Stimulated activated naive CD8-positive, alpha-beta T cell treated with anti-CD3 and anti-CD28 coated beads, Interleukin-15, Interleukin-2, amounts not matched to agents 100 ng/mL and 50 ng/mL, for 24 hours (primary cell): ENCODE measurements around the gene HGF.

Source experiments
- H3K27ac Mint-ChIP-seq: one replicate; pipeline ENCODE4 v1.8.0; 2021; ENCODE audit warnings: mild to moderate bottlenecking, mixed read lengths
- H3K27me3 Mint-ChIP-seq: one replicate; pipeline ENCODE4 v1.8.0; 2021; ENCODE audit warnings: mixed read lengths
- H3K36me3 Mint-ChIP-seq: one replicate; pipeline ENCODE4 v1.8.0; 2021; ENCODE audit warnings: low read depth, mixed read lengths
- H3K4me1 Mint-ChIP-seq: one replicate; pipeline ENCODE4 v1.8.0; 2021; ENCODE audit warnings: low read depth, mixed read lengths
- H3K4me3 Mint-ChIP-seq: one replicate; pipeline ENCODE4 v1.8.0; 2021; ENCODE audit warnings: mild to moderate bottlenecking, mixed read lengths
- H3K9me3 Mint-ChIP-seq: one replicate; pipeline ENCODE4 v1.8.0; 2021; ENCODE audit warnings: mixed read lengths

HGF gene

GRCh38 chr7:81688622-81689411, 81.0 kb downstream of the HGF start:
- H3K4me3 Mint-ChIP-seq, result no peak overlapping the region
- H3K4me1 Mint-ChIP-seq, result no peaks in the 10 kb centered on the region
- H3K27ac Mint-ChIP-seq, result no peak overlapping the region
- H3K9me3 Mint-ChIP-seq, result peaks cover 5% of the 10 kb centered on the region
- no peaks in the 10 kb centered on the region for H3K27me3 Mint-ChIP-seq
- no peaks in the 10 kb centered on the region for H3K36me3 Mint-ChIP-seq

GRCh38 chr7:81687062-81687461, 82.8 kb downstream of the HGF start:
- no peak overlapping the region for H3K27ac Mint-ChIP-seq
- H3K4me1 Mint-ChIP-seq, result no peaks in the 10 kb centered on the region
- no peak overlapping the region for H3K4me3 Mint-ChIP-seq
- H3K27me3 Mint-ChIP-seq, result no peaks in the 10 kb centered on the region
- H3K9me3 Mint-ChIP-seq, result peaks cover 5% of the 10 kb centered on the region
- H3K36me3 Mint-ChIP-seq, result no peaks in the 10 kb centered on the region

- no peak overlapping the region for H3K27ac Mint-ChIP-seq
These were observed 84.5 kb downstream of the HGF start for GRCh38 chr7:81685270-81685868.

GRCh38 chr7:81684514-81685269, 85.2 kb downstream of the HGF start:
- Mint-ChIP-seq H3K4me1 (no peaks in the 10 kb centered on the region), H3K9me3 (peaks cover 5% of the 10 kb centered on the region), H3K4me3 (no peak overlapping the region), H3K36me3 (no peaks in the 10 kb centered on the region), H3K27ac (no peak overlapping the region), H3K27me3 (no peaks in the 10 kb centered on the region)

More at GRCh38 chr7:81685270-81685868, 84.5 kb downstream of the HGF start:
- Mint-ChIP-seq H3K4me1 (no peaks in the 10 kb centered on the region), H3K9me3 (peaks cover 5% of the 10 kb centered on the region), H3K4me3 (no peak overlapping the region), H3K27me3 (no peaks in the 10 kb centered on the region), H3K36me3 (no peaks in the 10 kb centered on the region)

- no peak overlapping the region for H3K27ac Mint-ChIP-seq
- H3K4me3 Mint-ChIP-seq, result no peak overlapping the region
- peaks cover 5% of the 10 kb centered on the region for H3K9me3 Mint-ChIP-seq
- no peaks in the 10 kb centered on the region for H3K27me3 Mint-ChIP-seq
- no peaks in the 10 kb centered on the region for H3K4me1 Mint-ChIP-seq
- no peaks in the 10 kb centered on the region for H3K36me3 Mint-ChIP-seq
These were observed 85.8 kb downstream of the HGF start for GRCh38 chr7:81684033-81684432.

DNA sequence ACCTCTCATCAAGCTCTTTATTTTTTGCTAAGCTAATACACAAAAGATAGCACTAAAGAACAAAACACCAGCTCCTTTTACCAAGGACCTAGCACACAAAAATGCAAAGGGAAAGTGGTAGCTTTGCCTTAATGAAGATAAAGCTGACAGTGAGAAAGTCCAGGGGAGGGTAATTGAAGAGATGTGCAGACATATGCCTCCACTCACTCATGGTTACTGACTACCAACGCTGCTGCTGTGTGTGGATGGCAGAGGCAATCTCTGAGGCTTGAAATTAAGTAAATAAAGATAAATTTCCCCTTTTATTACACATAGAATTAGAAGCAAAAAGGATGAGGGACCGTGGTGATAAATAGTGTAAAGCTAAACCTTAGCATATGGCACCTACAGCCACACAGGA, 87.0 kb downstream of the HGF start:
- Mint-ChIP-seq H3K4me3 (no peak overlapping the region), H3K27me3 (no peaks in the 10 kb centered on the region), H3K4me1 (no peaks in the 10 kb centered on the region), H3K9me3 (peaks cover 9% of the 10 kb centered on the region), H3K36me3 (no peaks in the 10 kb centered on the region), H3K27ac (no peak overlapping the region)

DNA sequence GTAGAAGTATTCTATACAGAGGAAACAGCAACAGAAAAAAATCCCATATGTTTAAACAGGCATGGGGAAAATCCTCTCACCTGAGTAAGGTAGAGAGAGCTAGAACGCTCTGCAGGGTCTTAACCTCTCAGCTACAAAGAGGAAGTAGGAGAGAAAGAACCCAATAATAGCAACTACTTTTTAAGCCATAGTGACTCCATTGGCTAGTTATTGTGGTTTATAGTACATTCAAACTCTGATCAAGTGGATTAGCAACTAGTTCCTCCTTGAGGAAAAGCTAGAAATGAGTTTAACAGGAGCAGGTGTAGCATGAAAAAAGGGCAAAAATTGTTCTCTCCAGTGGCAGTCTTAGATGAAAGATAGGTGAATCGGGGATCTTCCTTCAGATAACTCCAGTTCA, 89.7 kb downstream of the HGF start:
- H3K36me3 Mint-ChIP-seq, result no peaks in the 10 kb centered on the region
- no peak overlapping the region for H3K27ac Mint-ChIP-seq
- H3K4me1 Mint-ChIP-seq, result no peaks in the 10 kb centered on the region
- H3K27me3 Mint-ChIP-seq, result no peaks in the 10 kb centered on the region
- H3K4me3 Mint-ChIP-seq, result no peak overlapping the region
- H3K9me3 Mint-ChIP-seq, result peaks cover 6% of the 10 kb centered on the region

- Mint-ChIP-seq H3K4me3 (no peak overlapping the region), H3K27ac (no peak overlapping the region), H3K4me1 (no peaks in the 10 kb centered on the region), H3K36me3 (no peaks in the 10 kb centered on the region), H3K27me3 (no peaks in the 10 kb centered on the region), H3K9me3 (peaks cover 4% of the 10 kb centered on the region)
These were observed 93.0 kb downstream of the HGF start for GRCh38 chr7:81676813-81677212.

DNA sequence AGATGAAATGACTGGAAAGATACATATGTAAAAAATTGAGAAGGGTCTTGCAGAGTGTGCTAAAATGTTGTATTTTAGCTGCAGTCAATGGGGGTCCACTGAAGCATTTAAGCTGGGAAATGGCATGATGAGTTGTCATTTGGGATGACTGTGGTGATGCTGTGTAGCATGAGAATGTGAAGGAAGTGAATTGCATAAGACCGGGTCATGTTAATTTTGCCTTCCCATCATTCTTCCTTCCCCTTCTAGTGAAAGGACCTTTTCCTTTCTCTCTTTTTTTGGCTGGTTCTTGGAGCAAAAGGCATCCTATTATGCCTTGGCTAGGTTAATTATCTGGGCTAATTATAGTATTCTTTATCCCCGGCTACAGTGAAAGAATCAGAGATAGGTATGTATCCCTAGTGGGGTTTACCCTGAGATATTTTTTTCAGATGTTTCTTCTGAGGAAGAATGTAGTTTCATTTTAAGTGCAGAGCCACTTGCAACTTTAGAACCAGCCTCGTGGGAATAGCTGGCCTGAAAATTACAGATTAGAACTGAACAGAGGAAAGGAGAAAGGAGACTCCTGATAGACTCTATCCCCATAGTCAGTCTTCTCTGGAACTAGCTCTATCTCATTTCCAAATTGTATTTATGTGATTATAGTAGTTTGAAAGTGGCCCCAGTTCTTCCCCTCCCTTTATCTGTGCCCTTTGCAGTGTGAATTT, 93.6 kb downstream of the HGF start:
- Mint-ChIP-seq H3K4me1 (no peaks in the 10 kb centered on the region), H3K9me3 (peaks cover 4% of the 10 kb centered on the region), H3K27ac (no peak overlapping the region), H3K36me3 (no peaks in the 10 kb centered on the region), H3K4me3 (no peak overlapping the region), H3K27me3 (no peaks in the 10 kb centered on the region)

- peaks cover 4% of the 10 kb centered on the region for H3K9me3 Mint-ChIP-seq
- no peaks in the 10 kb centered on the region for H3K36me3 Mint-ChIP-seq
- H3K27me3 Mint-ChIP-seq, result no peaks in the 10 kb centered on the region
- no peaks in the 10 kb centered on the region for H3K4me1 Mint-ChIP-seq
- no peak overlapping the region for H3K27ac Mint-ChIP-seq
- H3K4me3 Mint-ChIP-seq, result no peak overlapping the region
These were observed 95.4 kb downstream of the HGF start for GRCh38 chr7:81674431-81674830.

DNA sequence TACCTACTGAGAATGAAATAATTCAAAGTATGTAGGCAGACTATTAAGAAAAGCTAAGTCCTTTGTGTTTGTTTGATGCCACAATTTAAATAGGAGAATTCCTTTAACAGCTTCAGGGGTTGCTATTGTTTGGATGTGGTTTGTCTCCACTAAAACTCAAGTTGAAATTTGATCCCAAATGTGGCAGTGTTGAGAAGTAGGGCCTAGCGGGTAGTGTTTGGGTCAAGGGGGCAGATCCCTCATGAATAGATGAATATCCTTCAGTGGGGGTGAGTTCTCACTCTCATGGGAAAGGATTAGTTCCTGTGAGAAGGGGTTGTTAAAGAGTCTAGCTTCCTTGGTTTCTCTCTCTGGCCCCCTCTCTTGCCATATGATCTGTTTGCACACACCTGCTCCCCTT, 97.0 kb downstream of the HGF start:
- H3K27ac Mint-ChIP-seq, result no peak overlapping the region
- H3K36me3 Mint-ChIP-seq, result no peaks in the 10 kb centered on the region
- no peak overlapping the region for H3K4me3 Mint-ChIP-seq
- H3K27me3 Mint-ChIP-seq, result no peaks in the 10 kb centered on the region
- no peaks in the 10 kb centered on the region for H3K9me3 Mint-ChIP-seq
- H3K4me1 Mint-ChIP-seq, result no peaks in the 10 kb centered on the region

- H3K9me3 Mint-ChIP-seq, result no peaks in the 10 kb centered on the region
- no peaks in the 10 kb centered on the region for H3K36me3 Mint-ChIP-seq
- H3K4me1 Mint-ChIP-seq, result no peaks in the 10 kb centered on the region
- H3K4me3 Mint-ChIP-seq, result no peak overlapping the region
- no peaks in the 10 kb centered on the region for H3K27me3 Mint-ChIP-seq
- H3K27ac Mint-ChIP-seq, result no peak overlapping the region
These were observed 100.3 kb downstream of the HGF start for GRCh38 chr7:81669476-81670105.

DNA sequence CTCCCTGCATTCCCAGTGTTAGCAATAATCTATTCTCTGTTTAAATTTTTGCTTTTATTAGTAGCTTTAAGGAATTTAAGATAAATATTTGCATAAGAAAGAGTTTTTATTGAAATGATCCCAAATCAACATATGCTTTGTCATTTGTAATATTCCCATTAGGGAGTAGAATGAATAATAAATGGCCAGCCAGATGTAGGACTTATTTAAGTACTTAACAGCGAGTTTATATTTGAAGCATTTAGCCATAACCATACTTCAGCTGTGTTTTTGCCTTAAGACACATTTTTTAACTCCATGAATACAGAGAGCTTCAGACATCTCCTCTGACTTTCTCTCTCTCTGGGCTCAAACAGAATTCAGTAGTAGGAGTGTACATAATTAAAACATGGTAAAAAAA, 103.6 kb downstream of the HGF start:
- no peaks in the 10 kb centered on the region for H3K27me3 Mint-ChIP-seq
- no peaks in the 10 kb centered on the region for H3K36me3 Mint-ChIP-seq
- no peaks in the 10 kb centered on the region for H3K4me1 Mint-ChIP-seq
- peaks cover 6% of the 10 kb centered on the region for H3K9me3 Mint-ChIP-seq
- H3K4me3 Mint-ChIP-seq, result no peak overlapping the region
- no peak overlapping the region for H3K27ac Mint-ChIP-seq

DNA sequence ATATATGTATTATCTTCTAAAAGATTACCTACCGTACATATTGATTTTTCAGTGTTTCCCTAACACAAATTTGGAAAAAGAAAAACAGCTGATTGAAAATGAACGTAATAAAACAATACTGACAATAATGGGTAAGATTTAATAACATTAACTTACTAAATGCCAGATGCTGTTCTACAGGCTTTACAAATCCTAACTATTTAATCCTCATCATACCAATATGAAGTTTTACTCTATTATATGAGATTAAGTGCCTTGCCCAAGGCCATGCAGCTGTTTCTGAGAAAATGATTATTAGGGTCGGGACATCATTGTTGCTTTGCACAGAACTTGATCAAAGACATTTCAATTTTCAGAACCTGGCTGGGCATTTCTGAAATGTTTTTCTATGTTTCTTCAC, 104.6 kb downstream of the HGF start:
- no peaks in the 10 kb centered on the region for H3K4me1 Mint-ChIP-seq
- peaks cover 6% of the 10 kb centered on the region for H3K9me3 Mint-ChIP-seq
- no peak overlapping the region for H3K4me3 Mint-ChIP-seq
- H3K27ac Mint-ChIP-seq, result no peak overlapping the region
- H3K27me3 Mint-ChIP-seq, result no peaks in the 10 kb centered on the region
- no peaks in the 10 kb centered on the region for H3K36me3 Mint-ChIP-seq
